AG20443 (cell line): ENCODE results near the gene TES.
A peak's percentile ranks its signal among the peaks of the same experiment; 100 is the strongest.
"Not testable (repeated sequence)": the region's sequence is repeated elsewhere in the genome, so short reads cannot be mapped to it uniquely, and the experiment has no call there.

Experiments used
- DNase-seq: peaks from one replicate; pipeline ENCODE4 v3.0.0; 2012; ENCODE audit warnings: low spot score, mixed read lengths

The TES gene, protein sequence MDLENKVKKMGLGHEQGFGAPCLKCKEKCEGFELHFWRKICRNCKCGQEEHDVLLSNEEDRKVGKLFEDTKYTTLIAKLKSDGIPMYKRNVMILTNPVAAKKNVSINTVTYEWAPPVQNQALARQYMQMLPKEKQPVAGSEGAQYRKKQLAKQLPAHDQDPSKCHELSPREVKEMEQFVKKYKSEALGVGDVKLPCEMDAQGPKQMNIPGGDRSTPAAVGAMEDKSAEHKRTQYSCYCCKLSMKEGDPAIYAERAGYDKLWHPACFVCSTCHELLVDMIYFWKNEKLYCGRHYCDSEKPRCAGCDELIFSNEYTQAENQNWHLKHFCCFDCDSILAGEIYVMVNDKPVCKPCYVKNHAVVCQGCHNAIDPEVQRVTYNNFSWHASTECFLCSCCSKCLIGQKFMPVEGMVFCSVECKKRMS

DNA sequence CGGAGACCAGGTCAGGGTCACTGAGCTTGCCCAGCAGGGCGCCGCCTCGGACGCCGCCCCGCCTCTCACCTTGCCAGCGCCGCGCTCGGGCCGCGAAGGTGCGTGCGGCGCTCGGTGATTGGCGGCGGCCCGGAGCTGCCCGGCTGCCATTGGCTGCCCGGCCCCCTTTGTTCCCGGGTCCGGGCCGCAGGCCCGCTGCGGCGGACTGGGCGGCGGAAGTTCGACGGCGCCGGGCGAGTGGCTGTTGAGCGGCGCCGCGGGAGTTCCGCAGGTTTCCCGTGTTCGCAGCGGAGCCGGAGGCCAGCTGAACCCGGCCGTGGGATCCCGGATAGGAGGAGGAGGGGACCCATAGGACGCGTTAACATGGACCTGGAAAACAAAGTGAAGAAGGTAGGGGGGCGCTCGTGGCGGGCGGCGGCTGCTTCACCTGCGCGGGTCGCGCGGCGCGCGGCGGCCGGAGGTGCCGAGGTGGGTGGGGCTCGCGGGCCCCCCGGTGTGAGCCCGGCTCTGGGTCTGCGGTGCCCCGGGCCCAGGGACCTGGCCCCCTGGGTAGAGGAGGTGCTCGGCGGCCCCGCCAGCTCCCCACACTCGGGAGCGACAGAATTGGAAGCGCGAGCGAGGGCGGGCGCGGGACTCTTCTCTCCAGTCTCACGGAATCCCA, at the start of gene TES:
Gene TES (plus strand): TSS at position 195 of the 661 bp plus-strand sequence. CDS start 169 bp downstream, at position 364.
- DNase-seq, result peak; percentile 83

DNA sequence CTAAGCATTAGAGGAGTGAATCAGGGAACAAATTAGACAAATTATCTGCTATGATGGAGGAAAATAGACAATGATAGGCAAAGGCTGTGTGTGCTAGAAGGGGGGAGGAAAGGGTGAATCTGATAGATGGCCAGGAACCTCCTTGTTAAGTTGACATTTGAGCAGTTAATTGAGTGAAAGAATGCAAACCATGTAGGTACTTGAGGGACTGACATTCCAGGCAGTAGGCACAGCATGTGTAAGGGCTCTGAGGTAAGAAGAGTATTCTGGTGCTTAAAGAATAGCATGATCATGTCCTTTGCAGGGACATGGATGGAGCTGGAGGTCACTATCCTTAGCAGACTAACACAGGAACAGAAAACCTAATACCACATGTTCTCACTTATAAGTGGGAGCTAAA, 48.6 kb upstream of the TES start:
- no peak for DNase-seq

DNA sequence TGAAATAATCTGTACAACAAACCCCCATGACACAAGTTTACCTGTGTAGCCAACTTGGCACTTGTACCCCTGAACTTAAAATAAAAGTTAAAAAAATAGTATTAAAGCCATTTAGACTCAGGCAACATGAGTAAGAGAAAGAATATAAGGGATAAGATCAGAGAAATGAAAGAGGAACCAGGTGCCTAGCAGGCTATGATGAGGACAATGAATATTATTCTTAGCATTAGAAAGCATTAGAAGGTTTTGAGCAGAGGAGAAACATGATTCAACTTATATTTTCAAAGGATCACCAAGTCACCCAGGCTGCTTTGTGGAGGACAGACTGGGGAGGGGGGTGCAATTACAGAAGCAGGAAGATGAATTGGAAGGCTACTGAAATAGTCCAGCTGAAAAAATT, 48.1 kb upstream of the TES start:
- DNase-seq, result no peak

DNA sequence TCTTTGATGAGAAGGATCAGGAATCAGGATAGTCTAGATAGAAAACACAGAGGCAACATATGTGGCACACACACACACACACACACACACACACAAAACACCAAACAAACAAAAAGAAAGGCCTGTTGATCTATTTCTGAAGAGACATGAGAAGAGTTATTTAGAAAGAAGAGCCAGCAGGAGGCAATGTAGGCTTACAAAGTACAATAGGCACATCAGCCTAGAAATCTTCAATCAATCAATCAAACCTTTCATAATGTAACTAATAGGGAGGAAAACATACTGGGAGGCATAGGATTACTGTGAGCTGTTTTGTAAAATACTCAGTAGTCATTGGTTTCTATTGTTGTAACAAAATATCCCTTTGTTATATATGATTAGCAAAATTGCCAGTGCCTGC, 47.3 kb upstream of the TES start:
- no peak for DNase-seq

DNA sequence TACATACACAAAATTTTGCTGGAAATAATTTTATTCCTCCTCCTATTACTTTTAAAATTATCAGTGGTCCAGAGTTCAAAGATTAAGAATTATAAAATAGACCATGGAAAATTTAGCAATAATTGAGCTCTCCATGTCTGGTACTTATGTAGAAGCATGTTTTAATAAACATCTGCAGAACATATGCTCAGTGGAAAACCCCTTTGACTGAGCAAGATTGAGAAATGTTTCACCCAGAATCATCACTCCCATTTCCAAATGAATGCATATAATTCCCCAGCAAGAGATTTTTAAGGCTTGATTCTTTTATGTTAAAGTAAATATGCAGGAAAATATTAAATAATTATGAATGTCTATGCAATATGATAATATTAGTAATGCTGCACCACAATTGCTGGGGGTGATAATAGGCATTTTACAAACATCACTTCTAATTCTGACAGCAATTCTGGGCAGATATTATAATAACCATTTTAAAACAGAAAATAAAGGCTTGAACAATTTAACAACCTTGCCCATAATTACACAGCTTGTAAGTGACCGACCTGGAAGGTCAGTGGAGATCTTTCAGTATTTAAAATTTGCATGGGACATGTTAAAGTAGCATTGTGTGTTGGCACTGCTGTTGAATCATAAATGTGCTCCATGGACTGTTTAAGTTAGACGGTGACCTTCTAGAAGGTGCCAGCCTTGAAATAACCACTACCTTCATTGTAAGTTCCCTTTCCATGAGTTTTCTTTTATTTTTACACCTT, 45.6 kb upstream of the TES start:
- no peak for DNase-seq

DNA sequence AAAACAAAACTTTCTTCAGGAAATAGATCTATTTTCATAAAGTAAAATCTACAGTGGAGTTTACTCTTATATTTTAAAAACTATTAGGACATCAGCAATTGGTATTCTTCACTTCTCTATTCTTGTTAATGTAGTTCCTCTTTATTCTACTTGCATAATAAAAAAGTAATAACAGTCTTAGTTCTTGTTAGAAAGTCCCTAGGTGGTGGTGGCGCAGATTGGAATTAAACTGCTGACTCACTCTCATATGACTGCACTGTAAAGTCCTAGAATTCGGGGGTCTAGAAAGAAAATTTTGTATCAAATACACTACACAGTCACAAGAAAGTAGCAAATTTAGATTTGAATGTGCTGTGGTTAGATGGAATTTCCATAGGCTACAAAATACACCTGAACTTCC, 44.6 kb upstream of the TES start:
- DNase-seq, result no peak

DNA sequence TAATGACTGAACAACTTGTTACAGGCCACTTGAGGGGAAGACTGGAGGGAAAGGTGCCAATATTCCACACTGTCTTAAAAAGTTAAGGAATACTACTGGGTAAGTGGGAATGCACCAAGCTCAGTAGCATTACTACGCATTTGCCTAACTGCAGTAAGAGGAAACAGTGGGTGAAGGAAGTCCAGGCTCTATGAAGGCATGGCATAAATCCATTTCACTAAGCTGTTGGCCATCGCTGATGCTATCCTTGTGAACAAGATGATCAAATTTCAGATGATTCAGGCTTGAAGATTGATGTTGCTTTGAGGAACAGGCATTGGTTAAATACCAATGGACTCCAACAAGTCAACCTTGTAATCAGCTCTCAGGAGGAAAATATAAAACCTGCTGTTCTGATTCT, 44.2 kb upstream of the TES start:
- DNase-seq, result no peak

DNA sequence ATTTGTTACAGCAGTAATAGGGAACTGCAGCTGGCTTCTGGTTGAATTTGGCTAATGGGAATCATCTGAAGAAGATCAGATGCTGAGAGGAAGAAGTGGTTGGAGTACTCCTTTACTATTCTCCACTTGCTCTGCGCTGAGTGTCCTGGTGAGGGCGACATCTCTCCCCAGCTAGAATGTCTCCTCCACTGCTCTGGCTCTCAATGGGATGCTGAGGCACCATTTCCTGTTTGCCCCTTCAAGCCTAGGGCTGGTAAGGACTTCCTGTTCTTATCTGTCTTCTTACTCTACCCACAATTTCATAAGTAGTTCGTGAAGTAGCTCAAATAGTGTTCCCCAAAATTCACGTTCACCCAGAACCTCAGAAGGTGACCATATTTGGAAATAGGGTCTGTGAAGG, 43.2 kb upstream of the TES start:
- DNase-seq, result no peak

DNA sequence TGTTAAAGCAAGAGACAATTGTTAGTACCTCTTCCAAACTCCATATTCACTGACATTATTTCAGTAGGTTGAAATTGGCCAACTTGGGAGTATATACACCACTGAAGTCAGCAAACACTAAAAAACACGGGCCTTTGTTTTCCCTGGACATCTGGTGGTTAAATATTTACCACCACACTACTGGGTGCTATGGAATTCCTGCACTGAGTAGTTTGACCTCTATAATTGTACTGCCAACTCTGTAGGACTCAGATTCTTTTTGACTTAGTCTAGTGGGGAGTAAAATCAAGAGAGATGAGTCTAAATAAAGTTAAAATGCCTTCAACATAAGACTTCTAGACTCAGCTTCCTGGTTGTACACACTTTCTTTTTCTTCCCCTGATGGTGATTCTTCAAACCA, 41.3 kb upstream of the TES start:
- DNase-seq, result no peak

DNA sequence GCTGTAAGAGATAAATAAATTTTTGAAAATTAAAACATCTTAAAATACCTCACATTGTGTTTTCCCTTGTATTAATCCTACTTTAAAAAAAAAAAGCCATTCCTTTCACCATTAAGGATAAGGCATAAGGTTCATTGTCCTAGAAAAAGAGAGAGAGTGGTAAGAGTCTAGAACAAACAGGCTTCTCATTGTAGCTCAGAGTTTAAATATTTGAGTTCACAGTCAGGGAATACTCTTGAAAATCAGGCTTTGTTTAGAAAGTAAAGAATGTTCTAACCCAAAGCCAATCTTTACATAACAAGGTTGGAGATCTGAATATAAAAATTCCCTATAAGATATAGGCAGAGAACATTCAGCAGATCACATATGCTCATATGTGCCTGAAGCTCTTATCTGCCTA, 40.2 kb upstream of the TES start:
- no peak for DNase-seq

DNA sequence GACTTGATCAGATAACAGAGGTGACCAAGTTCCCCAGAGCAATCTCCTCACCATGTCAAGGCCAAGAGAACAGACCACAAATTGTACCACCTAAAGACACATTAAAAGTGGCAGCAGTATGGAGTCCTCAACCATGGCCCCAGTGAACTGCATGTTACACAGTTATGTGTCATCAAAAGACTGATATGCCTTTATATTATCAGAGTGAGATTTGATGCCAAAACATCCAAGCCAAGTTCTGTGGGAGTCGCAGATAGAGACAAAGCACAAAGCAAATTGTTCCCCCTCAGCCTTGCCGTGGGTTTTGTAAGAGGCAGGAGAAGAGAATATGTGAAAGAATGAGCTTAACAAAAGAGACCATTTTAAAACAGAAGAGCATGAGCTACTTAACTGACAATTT, 39.2 kb upstream of the TES start:
- no peak for DNase-seq

DNA sequence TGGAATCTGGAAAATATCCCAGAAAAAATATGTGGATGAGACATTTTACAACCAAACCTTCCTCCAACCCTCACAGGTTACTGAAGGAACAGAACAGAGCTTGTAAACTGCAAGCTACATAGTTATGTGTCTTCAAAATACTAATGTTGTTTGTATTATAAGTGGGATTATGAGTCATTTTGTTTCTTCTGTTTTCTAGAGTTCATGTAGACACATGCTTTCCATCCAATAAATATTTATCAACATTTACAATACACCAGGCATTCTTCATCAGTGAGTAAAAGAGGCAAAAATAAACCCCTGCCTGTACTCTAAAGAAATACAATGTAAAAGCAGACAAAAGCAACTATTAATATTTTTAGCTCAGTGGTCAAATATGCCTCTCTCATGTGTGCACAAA, 38.0 kb upstream of the TES start:
- DNase-seq, result no peak

DNA sequence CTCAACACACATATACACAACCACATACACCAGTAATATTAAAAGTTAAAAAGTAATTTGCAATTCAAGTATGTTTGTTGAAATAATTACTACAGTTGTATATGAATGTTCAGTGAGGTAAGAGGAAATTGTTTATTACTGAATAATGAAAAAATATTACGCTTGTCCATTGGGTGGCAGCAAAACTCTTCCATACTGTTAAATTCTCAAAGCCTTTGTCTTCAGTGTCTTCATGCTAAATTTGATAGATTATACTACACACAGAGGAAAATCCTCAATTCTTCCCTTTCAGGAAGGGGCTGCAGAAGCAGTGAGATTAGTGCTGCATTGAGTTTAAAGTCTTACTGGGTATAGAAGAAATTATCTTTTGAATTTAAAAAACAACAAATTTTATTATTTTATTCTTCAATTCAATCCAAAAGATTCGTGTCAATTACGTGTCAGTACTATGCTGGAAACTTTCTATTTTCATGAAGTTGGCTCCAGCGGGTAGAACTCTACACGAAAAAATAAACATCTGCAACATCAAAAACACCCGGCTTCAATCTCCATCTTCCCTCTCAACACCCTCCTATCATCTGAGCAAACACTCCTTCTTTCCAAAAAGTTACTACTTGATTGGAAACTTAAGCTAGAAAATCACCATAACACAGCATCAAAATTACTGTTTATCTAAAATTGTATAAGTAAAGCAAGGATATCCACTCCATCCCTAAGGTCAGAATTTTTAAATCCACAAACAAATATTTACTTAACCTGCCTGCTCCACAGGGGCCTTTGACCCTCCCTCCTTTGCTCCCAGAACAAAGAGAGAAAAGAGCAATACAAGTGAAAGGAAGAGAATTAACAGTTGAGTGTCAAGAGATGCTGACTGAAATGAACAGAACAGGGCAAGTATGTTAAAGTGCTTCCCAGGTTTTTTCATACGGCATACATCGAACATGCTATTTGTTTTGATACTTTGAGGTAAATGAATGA, 37.0 kb upstream of the TES start:
- DNase-seq, result peak; percentile 35

DNA sequence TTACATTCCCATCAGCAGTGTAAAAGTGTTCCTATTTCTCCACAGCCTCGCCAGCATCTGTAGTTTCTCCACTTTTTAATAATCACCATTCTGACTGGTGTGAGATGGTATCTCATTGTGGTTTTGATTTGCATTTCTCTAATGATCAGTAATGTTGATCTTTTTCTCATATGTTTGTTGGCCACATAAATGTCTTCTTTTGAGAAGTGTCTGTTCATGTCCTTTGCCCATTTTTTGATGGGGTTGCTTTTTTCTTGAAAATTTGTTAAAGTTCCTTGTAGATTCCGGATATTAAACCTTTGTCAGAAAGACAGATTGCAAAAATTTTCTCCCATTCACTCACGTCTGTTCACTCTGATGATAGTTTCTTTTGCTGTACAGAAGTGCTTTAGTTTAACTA, 35.2 kb upstream of the TES start:
- DNase-seq, result not testable (repeated sequence)

DNA sequence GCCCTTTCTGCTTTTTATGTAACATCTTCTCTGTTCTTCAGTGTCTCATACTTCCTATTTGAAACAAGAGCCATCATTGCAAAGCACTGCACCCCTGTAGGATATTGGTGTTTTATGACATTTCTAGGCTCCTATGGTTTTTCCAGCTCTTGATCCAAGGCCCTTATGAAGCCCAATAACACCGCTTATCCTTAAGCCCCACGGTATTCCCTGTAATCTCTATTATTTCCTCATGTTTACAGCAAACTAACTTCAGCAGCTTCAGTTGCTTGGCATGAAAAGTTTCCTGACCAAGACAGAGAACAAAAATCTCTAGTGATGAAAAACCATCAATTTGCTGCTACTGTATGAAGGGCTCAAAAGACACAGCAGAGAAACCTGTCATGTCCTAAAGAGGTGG, 34.1 kb upstream of the TES start:
- DNase-seq, result no peak

DNA sequence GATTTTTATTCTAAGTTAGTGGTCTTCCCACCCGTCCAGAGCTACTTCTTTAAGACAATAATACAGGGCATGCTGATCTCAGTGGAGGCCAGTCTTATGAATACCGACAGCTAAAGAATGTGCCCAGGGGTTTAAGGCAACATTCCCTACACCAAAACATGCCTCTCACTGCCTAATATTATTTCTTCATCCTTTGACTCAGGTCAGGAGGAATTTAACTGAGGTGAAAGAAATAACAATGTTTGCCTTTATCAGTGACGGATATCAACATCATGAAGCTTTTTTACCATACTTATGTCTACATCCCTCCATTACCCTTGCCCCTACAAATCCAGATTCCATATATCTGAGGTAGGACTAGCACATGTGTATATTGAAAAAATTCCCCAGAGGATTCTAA, 33.3 kb upstream of the TES start:
- DNase-seq, result peak; percentile 48

DNA sequence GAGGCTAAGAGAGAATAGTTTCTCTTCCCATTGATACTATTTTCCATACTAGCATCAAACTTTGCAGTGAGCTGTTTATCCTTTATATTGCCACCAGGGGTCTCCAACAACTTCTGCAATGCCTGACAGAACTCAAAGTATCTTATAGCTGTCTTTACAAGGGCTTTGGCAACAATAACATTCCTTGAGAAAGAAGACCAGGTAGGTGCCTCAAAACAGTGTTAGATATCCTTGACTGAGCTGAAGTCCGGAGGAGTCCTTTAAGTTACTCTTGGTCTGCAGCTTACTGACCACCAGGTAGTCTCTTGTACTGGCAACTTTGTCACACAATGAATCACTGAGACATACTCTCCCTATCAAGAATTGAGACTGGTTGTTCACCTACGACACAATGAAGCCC, 30.0 kb upstream of the TES start:
- DNase-seq, result peak; percentile 56

DNA sequence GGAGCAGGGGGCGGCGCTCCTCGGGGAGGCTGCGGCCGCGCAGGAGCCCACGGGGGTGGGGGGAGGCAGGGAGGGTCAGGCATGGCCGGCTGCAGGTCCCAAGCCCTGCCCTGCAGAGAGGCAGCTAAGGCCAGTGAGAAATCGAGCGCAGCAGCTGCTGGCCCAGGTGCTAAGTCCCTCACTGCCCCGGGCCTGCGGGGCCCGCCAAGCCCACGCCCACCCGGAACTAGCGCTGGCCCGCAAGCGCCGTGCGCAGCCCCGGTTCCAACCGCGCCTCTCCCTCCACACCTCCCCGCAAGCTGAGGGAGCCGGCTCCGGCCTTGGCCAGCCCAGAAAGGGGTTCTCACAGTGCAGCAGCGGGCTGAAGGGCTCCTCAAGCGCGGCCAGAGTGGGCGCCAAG, 28.3 kb upstream of the TES start:
- DNase-seq, result no peak

DNA sequence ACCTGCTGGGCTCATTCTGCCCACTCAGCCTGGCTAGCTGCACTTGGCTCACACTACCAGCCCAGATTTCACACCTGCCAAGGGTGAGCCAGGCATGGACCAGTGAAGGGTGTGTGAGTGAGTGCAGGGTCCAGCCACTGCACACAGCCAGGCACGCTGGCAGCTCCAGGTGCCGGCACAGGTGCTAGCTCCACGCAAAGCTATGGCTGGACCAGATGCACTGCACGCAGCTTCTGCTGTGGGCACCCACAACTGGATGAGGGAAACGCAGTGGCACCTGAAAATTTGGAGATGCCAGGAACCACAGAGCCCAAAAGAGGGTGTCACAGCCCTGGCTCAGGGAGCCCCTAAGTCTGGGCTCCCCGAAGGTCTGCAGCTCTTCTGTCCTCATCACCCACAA, 24.9 kb upstream of the TES start:
- no peak for DNase-seq

DNA sequence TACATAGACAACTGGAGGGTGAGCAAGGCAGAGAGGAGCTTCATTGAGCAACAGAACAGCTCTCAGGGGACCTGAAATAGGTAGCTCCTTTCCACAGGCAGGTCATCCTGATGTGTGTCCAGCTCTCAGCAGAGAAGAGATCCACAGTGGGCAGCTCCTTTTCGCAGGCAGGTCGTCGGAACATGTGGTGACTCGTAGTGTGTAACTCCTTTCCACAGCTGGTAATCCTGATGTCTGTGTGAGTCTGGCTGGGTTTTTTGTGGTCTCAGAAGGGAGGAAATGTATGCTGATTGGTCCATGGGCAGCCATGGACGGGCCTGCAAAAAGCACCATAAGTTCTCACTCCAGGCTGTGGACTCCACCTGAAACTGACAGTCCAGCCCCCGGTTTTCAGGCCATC, 24.4 kb upstream of the TES start:
- no peak for DNase-seq

DNA sequence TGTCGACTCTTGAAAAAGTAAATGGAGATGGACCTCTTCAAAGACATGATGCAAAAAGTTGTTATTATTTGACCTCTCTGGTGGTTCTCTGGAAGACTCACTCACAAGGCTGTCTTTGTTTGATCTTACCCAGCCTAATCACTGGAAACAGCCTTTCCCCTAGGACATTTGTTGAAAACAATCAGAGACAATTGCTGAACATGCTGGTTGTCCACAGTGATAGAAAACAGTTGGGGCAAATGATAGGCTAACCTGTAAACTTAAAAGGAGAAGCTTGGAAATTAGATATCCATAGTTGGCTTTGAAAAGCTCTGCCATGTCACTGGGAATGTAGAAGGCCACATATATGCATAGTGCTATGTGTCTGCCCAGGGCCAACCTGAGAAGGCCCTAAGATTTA, 22.9 kb upstream of the TES start:
- no peak for DNase-seq
